Epithelial cell of proximal tubule (primary cell): ENCODE measurements around the gene DRGX. TPM values are rescaled to one million over a fixed set of nuclear protein-coding genes. Genes with fewer than 3 reads are reported as not detected.

Source experiments
- DNase-seq: peaks from one replicate; pipeline ENCODE4 v3.0.0-alpha.2; 2011; ENCODE audit warnings: low read depth
- H3K4me3 ChIP-seq: 2 replicates; pipeline ENCODE4 v1.5.1; 2011; ENCODE audit warnings: low read depth, mild to moderate bottlenecking, low read length
- CTCF ChIP-seq: conservative IDR thresholded peaks from 2 replicates; pipeline ENCODE4 v1.5.1; 2012; ENCODE audit warnings: low read depth, mild to moderate bottlenecking, low read length
- total RNA-seq: library from RNA; depleted of rRNA; stranded (reverse); fragments of >200 nt; gene quantifications from 2 replicates; pipeline ENCODE4 v1.2.3, GENCODE V29; 2015

Gene DRGX
- total RNA-seq, result not detected in 2 replicates

GRCh38 chr10:49395741-49396665, at the start of gene DRGX:
Gene DRGX, minus strand, starts transcription at chr10:49396089. Its CDS starts 649 bp downstream, at chr10:49395440.
- no peak for DNase-seq
- no peak for TF ChIP-seq CTCF
- no peak within 1 kb of the TSS for H3K4me3 ChIP-seq

GRCh38 chr10:49444349-49444748, 48.5 kb upstream of the DRGX start:
- TF ChIP-seq CTCF, result no peak
- DNase-seq, result no peak
- H3K4me3 ChIP-seq, result no peak overlapping the region

- no peak overlapping the region for H3K4me3 ChIP-seq
- no peak for DNase-seq
- TF ChIP-seq CTCF, result no peak
Observed at GRCh38 chr10:49442863-49443262, 47.0 kb upstream of the DRGX start.

- no peak for DNase-seq
- H3K4me3 ChIP-seq, result no peak overlapping the region
- no peak for TF ChIP-seq CTCF
Observed at GRCh38 chr10:49441488-49442476, 45.9 kb upstream of the DRGX start.

- no peak overlapping the region for H3K4me3 ChIP-seq
- DNase-seq, result no peak
- TF ChIP-seq CTCF, result no peak
Observed at GRCh38 chr10:49435225-49435624, 39.3 kb upstream of the DRGX start.

GRCh38 chr10:49433069-49433468, 37.2 kb upstream of the DRGX start:
- DNase-seq, result no peak
- no peak overlapping the region for H3K4me3 ChIP-seq
- TF ChIP-seq CTCF, result no peak
